ENCODE measurements around the gene PEF1.

GRCh38 chr1:31691951-31692350 is 47.3 kb upstream of the PEF1 start:
- no peak for TF ChIP-seq CTCF (IDR thresholded peaks at IDR 0.05)
- TF ChIP-seq POLR2A (IDR thresholded peaks at IDR 0.05; ENCODE audit: low read depth) = no peak
- TF ChIP-seq POLR2AphosphoS5 (IDR thresholded peaks at IDR 0.05) = no peak
